Upper lobe of right lung (tissue), 1 donor: ENCODE measurements around the gene NAA10. TPM values are rescaled to one million over a fixed set of nuclear protein-coding genes. Genes with fewer than 3 reads are reported as not detected.

ENCODE experiments used
- ATAC-seq: fragments of 200-7000 bp; cut with Tn5 transposase; one replicate; pipeline ENCODE4 v1.9.1; 2020; ENCODE audit warnings: mild to moderate bottlenecking, moderate library complexity
- DNase-seq: peaks from one replicate; pipeline ENCODE4 v3.0.0-alpha.2; 2020
- H3K27ac ChIP-seq: fragments of 200-600 bp; one replicate; pipeline ENCODE4 v1.8.0; 2022
- H3K27me3 ChIP-seq: fragments of 200-600 bp; one replicate; pipeline ENCODE4 v1.8.0; 2022; ENCODE audit warnings: mild to moderate bottlenecking
- H3K36me3 ChIP-seq: fragments of 200-600 bp; one replicate; pipeline ENCODE4 v1.8.0; 2022
- H3K4me1 ChIP-seq: fragments of 200-600 bp; one replicate; pipeline ENCODE4 v1.8.0; 2022
- H3K4me3 ChIP-seq: fragments of 200-600 bp; one replicate; pipeline ENCODE4 v1.8.0; 2022; ENCODE audit warnings: mild to moderate bottlenecking
- H3K9me3 ChIP-seq: fragments of 200-600 bp; one replicate; pipeline ENCODE4 v1.8.0; 2022
- CTCF ChIP-seq: fragments of 200-600 bp; IDR thresholded peaks from one replicate; pipeline ENCODE4 v1.8.0; 2022; ENCODE audit warnings: antibody characterized with exemption
- intact Hi-C: fragments of 100-400 bp; cut with DNase I; formaldehyde crosslinking; loops from one replicate; pipeline ENCODE4 v1.11.0; 2022
- total RNA-seq: library from RNA; stranded (reverse); fragmentation: NEBNext Ultra II Directional; extraction: Animal tissue kit (Norgen Biotek cat#: 25700); gene quantifications from one replicate; pipeline ENCODE4 v1.2.1, GENCODE V29; 2021
- donor health status: DM: no; HTN: yes; CAD: no; lungs with severe emphysema.

The NAA10 gene
- total RNA-seq, 1 donor from 2014 or later: 84.6 TPM

GRCh38 chrX:153971450-153972367 is 36.9 kb upstream of the NAA10 start, which contains the start of gene HCFC1:
Gene HCFC1 (minus strand): TSS chrX:153971818. CDS start chrX:153970840, 978 bp downstream.
- Histone ChIP-seq H3K36me3 (no peaks in the 10 kb centered on the region), H3K27me3 (no peaks in the 10 kb centered on the region), H3K4me3 (peak within 1 kb of the TSS; percentile 68), H3K4me1 (peaks cover 34% of the 10 kb centered on the region), H3K27ac (peak within 1 kb of the TSS; percentile 98), H3K9me3 (no peaks in the 10 kb centered on the region)
- DNase-seq (peak; percentile 95), ATAC-seq (peak; percentile 72)
- no peak for TF ChIP-seq CTCF
- intact Hi-C loops: no loop called here

GRCh38 chrX:153971124-153971449 is 36.2 kb upstream of the NAA10 start:
- peak; percentile 94 for DNase-seq
- ATAC-seq: peak; percentile 74

GRCh38 chrX:153970357-153971123 is 35.7 kb upstream of the NAA10 start:
- no peaks in the 10 kb centered on the region for H3K36me3 ChIP-seq
- no peaks in the 10 kb centered on the region for H3K9me3 ChIP-seq
- no peaks in the 10 kb centered on the region for H3K27me3 ChIP-seq
- peaks cover 46% of the 10 kb centered on the region for H3K4me1 ChIP-seq
- no peak for TF ChIP-seq CTCF
- peak overlapping the region; percentile 68 for H3K4me3 ChIP-seq
- intact Hi-C loops: no loop called here
- DNase-seq (no peak), ATAC-seq (peak; percentile 2)
- H3K27ac ChIP-seq: peak overlapping the region; percentile 98

More at GRCh38 chrX:153971124-153971449, 36.2 kb upstream of the NAA10 start:
- H3K4me1 ChIP-seq: peaks cover 41% of the 10 kb centered on the region
- TF ChIP-seq CTCF: no peak
- peak overlapping the region; percentile 98 for H3K27ac ChIP-seq
- no peaks in the 10 kb centered on the region for H3K9me3 ChIP-seq
- H3K4me3 ChIP-seq: peak overlapping the region; percentile 68
- intact Hi-C loops: no loop called here
- H3K36me3 ChIP-seq: no peaks in the 10 kb centered on the region
- H3K27me3 ChIP-seq: no peaks in the 10 kb centered on the region

GRCh38 chrX:153969904-153970356 is 35.1 kb upstream of the NAA10 start:
- no peak for TF ChIP-seq CTCF
- ATAC-seq (no peak), DNase-seq (no peak)
- peaks cover 47% of the 10 kb centered on the region for H3K4me1 ChIP-seq
- intact Hi-C loops: no loop called here
- H3K9me3 ChIP-seq: no peaks in the 10 kb centered on the region
- H3K27ac ChIP-seq: peak overlapping the region; percentile 65
- no peaks in the 10 kb centered on the region for H3K36me3 ChIP-seq
- no peaks in the 10 kb centered on the region for H3K27me3 ChIP-seq
- H3K4me3 ChIP-seq: peak overlapping the region; percentile 68

- no peak for TF ChIP-seq CTCF
- DNase-seq (no peak), ATAC-seq (no peak)
- no peaks in the 10 kb centered on the region for H3K36me3 ChIP-seq
- H3K27me3 ChIP-seq: no peaks in the 10 kb centered on the region
- peak overlapping the region; percentile 65 for H3K27ac ChIP-seq
- intact Hi-C loops: no loop called here
- no peaks in the 10 kb centered on the region for H3K9me3 ChIP-seq
- H3K4me1 ChIP-seq: peaks cover 42% of the 10 kb centered on the region
- peak overlapping the region; percentile 68 for H3K4me3 ChIP-seq
Observed at GRCh38 chrX:153969125-153969903, 34.5 kb upstream of the NAA10 start.
